Astrocyte (in vitro differentiated cells and primary cell): ENCODE data around the gene COPZ1. TPM values are rescaled to one million over a fixed set of nuclear protein-coding genes. Genes with fewer than 3 reads are reported as not detected.
A peak's percentile ranks its signal among the peaks of the same experiment; 100 is the strongest.

Experiments used
- DNase-seq: peaks from one replicate; pipeline ENCODE4 v3.0.0-alpha.2; 2010; ENCODE audit warnings: low read depth
- FAIRE-seq: peaks from 2 replicates; lab custom pipeline; 2011; peaks lifted over from hg19 to GRCh38; lab: Jason Lieb, UNC
- H2AFZ ChIP-seq: 2 replicates; pipeline ENCODE4 v1.6.0; 2012; ENCODE audit warnings: low read depth, low read length, inconsistent platforms
- H3K27ac ChIP-seq: 2 replicates; pipeline ENCODE4 v1.5.1; 2011; ENCODE audit warnings: low read depth, low read length, inconsistent platforms
- H3K27me3 ChIP-seq: 2 replicates; pipeline ENCODE4 v1.6.0; 2011; ENCODE audit warnings: low read length, inconsistent platforms; ENCODE audit not compliant: insufficient read depth
- H3K36me3 ChIP-seq: 2 replicates; pipeline ENCODE4 v1.5.1; 2011; ENCODE audit warnings: low read length, inconsistent platforms; ENCODE audit not compliant: insufficient read depth
- H3K4me1 ChIP-seq: 2 replicates; pipeline ENCODE4 v1.5.1; 2011; ENCODE audit warnings: low read length, inconsistent platforms; ENCODE audit not compliant: insufficient read depth
- H3K4me2 ChIP-seq: 2 replicates; pipeline ENCODE4 v1.6.0; 2012; ENCODE audit warnings: low read length, inconsistent platforms
- H3K4me3 ChIP-seq: 2 replicates; pipeline ENCODE4 v1.5.1; 2011; ENCODE audit warnings: low read depth, mild to moderate bottlenecking, low read length, inconsistent platforms; ENCODE audit not compliant: insufficient read depth
- H3K79me2 ChIP-seq: 2 replicates; pipeline ENCODE4 v1.6.0; 2012; ENCODE audit warnings: mild to moderate bottlenecking, low read length, inconsistent platforms; ENCODE audit not compliant: insufficient read depth
- H3K9ac ChIP-seq: 2 replicates; pipeline ENCODE4 v1.6.0; 2012; ENCODE audit warnings: mild to moderate bottlenecking, low read length, inconsistent platforms
- H3K9me3 ChIP-seq: 2 replicates; pipeline ENCODE4 v1.5.1; 2012; ENCODE audit warnings: low read depth, mild to moderate bottlenecking, low read length, inconsistent platforms; ENCODE audit not compliant: insufficient read depth
- H4K20me1 ChIP-seq: 2 replicates; pipeline ENCODE4 v1.6.0; 2012; ENCODE audit warnings: low read length, inconsistent platforms; ENCODE audit not compliant: insufficient read depth
- H3K27ac Mint-ChIP-seq: one replicate; pipeline ENCODE4 v1.8.0; 2021; ENCODE audit warnings: mild to moderate bottlenecking, mixed read lengths; ENCODE audit not compliant: unreplicated experiment
- H3K27me3 Mint-ChIP-seq: one replicate; pipeline ENCODE4 v1.8.0; 2021; ENCODE audit warnings: low read depth, mixed read lengths; ENCODE audit not compliant: unreplicated experiment
- H3K36me3 Mint-ChIP-seq: one replicate; pipeline ENCODE4 v1.8.0; 2021; ENCODE audit warnings: low read depth, mixed read lengths; ENCODE audit not compliant: unreplicated experiment
- H3K4me1 Mint-ChIP-seq: one replicate; pipeline ENCODE4 v1.8.0; 2021; ENCODE audit warnings: low read depth, mixed read lengths; ENCODE audit not compliant: unreplicated experiment
- H3K4me3 Mint-ChIP-seq: one replicate; pipeline ENCODE4 v1.8.0; 2021; ENCODE audit warnings: mild to moderate bottlenecking, moderate library complexity, mixed read lengths; ENCODE audit not compliant: unreplicated experiment
- H3K9me3 Mint-ChIP-seq: one replicate; pipeline ENCODE4 v1.8.0; 2021; ENCODE audit warnings: mild to moderate bottlenecking, mixed read lengths; ENCODE audit not compliant: unreplicated experiment
- CTCF ChIP-seq: IDR thresholded peaks from 2 replicates; pipeline ENCODE4 v1.5.1; 2011; ENCODE audit warnings: low read depth, mild to moderate bottlenecking, inconsistent platforms, low read length, moderate library complexity; ENCODE audit not compliant: insufficient read depth
- EZH2 ChIP-seq: IDR thresholded peaks from 2 replicates; pipeline ENCODE4 v1.6.1; 2012; ENCODE audit warnings: mild to moderate bottlenecking, low read length, inconsistent platforms; ENCODE audit not compliant: insufficient read depth
- total RNA-seq: library from RNA; stranded (reverse); gene quantifications from 2 replicates; pipeline ENCODE4 v1.2.1, GENCODE V29; 2021

COPZ1 gene
- total RNA-seq, 1 donor from 2014 or later: 136 TPM

- FAIRE-seq: peak; percentile 13
- peaks cover 18% of the 10 kb centered on the region for H3K4me1 Mint-ChIP-seq
- H3K4me2 ChIP-seq: peak overlapping the region; percentile 100
- H3K36me3 Mint-ChIP-seq: no peaks in the 10 kb centered on the region
- H3K36me3 ChIP-seq: no peaks in the 10 kb centered on the region
- no peaks in the 10 kb centered on the region for H4K20me1 ChIP-seq
- peak overlapping the region; percentile 100 for H3K9ac ChIP-seq
- peak; percentile 100 for DNase-seq
- H3K27ac Mint-ChIP-seq: no peak overlapping the region
- H2AFZ ChIP-seq: peak overlapping the region; percentile 92
- peaks cover 6% of the 10 kb centered on the region for H3K27me3 Mint-ChIP-seq
- H3K4me3 ChIP-seq: peak overlapping the region; percentile 71
- H3K79me2 ChIP-seq: no peaks in the 10 kb centered on the region
- H3K27me3 ChIP-seq: no peaks in the 10 kb centered on the region
- H3K27ac ChIP-seq: peak overlapping the region; percentile 97
- no peaks in the 10 kb centered on the region for H3K9me3 ChIP-seq
- TF ChIP-seq EZH2: no peak
- no peak for TF ChIP-seq CTCF
- no peak overlapping the region for H3K4me3 Mint-ChIP-seq
- peaks cover 30% of the 10 kb centered on the region for H3K4me1 ChIP-seq
- H3K9me3 Mint-ChIP-seq: no peaks in the 10 kb centered on the region
Observed at GRCh38 chr12:54358945-54359761, 34.2 kb downstream of the COPZ1 start.

GRCh38 chr12:54359762-54360351, 34.9 kb downstream of the COPZ1 start:
- H3K9ac ChIP-seq: peak overlapping the region; percentile 100
- H3K4me1 ChIP-seq: peaks cover 30% of the 10 kb centered on the region
- H3K27me3 ChIP-seq: no peaks in the 10 kb centered on the region
- TF ChIP-seq EZH2 (no peak), CTCF (no peak)
- peak overlapping the region; percentile 69 for H2AFZ ChIP-seq
- Mint-ChIP-seq H3K36me3 (no peaks in the 10 kb centered on the region), H3K4me3 (no peak overlapping the region), H3K27ac (peak overlapping the region; percentile 84), H3K4me1 (peaks cover 15% of the 10 kb centered on the region), H3K27me3 (peaks cover 6% of the 10 kb centered on the region), H3K9me3 (no peaks in the 10 kb centered on the region)
- H3K27ac ChIP-seq: peak overlapping the region; percentile 97
- H3K36me3 ChIP-seq: no peaks in the 10 kb centered on the region
- FAIRE-seq: no peak
- DNase-seq: no peak
- no peaks in the 10 kb centered on the region for H3K79me2 ChIP-seq
- H3K4me3 ChIP-seq: peak overlapping the region; percentile 47
- H3K4me2 ChIP-seq: peak overlapping the region; percentile 100
- no peaks in the 10 kb centered on the region for H3K9me3 ChIP-seq
- no peaks in the 10 kb centered on the region for H4K20me1 ChIP-seq
